VCaP (cell line): ENCODE data around the gene ITPR3.

Source experiments
- H3K27ac ChIP-seq: fragments of 450-650 bp; 2 replicates; pipeline ENCODE4 v1.5.1; 2017
- TF ChIP-seq, protein P1 (sequence below): fragments of 450-650 bp; conservative IDR thresholded peaks from 2 replicates; pipeline ENCODE4 v1.5.1; 2017; ENCODE audit warnings: mild to moderate bottlenecking, moderate library complexity

The ITPR3 gene

DNA sequence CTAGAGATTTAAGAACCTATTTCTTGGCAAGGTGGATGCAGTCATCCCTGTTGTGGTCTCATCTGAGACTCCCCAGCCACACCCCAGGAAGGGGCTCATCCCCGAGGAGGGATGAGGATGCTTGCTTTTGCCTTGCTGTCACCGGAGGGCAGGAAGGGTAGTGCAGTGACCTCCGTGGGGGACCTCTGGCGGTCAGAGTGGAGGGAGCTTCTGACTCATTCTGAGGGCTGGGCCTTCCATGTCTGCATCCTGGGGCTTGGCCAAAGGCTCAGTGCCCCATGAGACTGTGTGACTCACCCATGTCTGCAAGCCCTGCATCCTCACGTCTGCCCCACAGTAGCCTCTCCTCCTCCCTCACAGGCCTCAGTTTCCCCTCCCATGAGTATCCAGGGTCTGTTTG, 51.7 kb downstream of the ITPR3 start:
- TF ChIP-seq, protein P1, sequence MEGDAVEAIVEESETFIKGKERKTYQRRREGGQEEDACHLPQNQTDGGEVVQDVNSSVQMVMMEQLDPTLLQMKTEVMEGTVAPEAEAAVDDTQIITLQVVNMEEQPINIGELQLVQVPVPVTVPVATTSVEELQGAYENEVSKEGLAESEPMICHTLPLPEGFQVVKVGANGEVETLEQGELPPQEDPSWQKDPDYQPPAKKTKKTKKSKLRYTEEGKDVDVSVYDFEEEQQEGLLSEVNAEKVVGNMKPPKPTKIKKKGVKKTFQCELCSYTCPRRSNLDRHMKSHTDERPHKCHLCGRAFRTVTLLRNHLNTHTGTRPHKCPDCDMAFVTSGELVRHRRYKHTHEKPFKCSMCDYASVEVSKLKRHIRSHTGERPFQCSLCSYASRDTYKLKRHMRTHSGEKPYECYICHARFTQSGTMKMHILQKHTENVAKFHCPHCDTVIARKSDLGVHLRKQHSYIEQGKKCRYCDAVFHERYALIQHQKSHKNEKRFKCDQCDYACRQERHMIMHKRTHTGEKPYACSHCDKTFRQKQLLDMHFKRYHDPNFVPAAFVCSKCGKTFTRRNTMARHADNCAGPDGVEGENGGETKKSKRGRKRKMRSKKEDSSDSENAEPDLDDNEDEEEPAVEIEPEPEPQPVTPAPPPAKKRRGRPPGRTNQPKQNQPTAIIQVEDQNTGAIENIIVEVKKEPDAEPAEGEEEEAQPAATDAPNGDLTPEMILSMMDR: no peak
- no peak overlapping the region for H3K27ac ChIP-seq

DNA sequence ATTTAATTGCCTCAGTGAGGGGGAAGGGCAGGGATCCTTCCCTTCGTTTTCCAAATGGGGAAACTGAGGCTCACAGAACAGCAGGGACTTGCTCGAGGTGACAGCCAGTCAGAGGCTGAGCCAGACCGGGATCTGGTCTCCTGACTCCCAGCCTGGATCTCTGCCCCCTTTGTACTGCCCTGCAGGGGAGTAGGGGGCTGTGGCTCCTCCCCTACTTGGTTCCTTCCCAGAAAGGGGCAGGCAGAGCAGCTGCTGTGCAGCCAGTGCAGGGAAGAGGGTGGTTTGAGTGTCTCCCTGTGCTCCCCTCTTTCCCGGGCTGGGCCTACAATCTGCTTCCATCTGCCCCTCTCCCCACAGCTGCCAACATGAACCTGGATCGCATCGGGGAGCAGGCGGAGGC, 52.7 kb downstream of the ITPR3 start:
- H3K27ac ChIP-seq: no peak overlapping the region
- TF ChIP-seq, protein P1: no peak

DNA sequence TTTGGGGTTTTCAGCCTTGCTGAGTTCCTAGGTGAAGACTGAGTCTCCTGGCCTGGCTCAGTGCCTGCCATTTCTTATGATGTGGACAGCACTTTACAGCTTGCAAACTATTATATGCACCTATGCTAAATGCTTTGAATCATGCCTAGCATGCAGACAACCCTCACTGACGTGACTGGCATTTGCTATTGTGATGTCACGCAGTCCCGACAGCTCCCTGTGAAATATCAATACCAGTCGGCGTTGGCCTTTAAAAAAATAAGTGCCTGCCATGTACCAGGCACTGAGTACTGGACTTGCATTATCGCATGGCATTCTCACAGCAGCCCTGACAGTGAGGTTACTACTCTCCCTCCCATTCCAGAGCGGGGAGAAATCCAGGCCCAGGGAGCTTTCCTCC, 54.8 kb downstream of the ITPR3 start:
- no peak overlapping the region for H3K27ac ChIP-seq
- TF ChIP-seq, protein P1: no peak

DNA sequence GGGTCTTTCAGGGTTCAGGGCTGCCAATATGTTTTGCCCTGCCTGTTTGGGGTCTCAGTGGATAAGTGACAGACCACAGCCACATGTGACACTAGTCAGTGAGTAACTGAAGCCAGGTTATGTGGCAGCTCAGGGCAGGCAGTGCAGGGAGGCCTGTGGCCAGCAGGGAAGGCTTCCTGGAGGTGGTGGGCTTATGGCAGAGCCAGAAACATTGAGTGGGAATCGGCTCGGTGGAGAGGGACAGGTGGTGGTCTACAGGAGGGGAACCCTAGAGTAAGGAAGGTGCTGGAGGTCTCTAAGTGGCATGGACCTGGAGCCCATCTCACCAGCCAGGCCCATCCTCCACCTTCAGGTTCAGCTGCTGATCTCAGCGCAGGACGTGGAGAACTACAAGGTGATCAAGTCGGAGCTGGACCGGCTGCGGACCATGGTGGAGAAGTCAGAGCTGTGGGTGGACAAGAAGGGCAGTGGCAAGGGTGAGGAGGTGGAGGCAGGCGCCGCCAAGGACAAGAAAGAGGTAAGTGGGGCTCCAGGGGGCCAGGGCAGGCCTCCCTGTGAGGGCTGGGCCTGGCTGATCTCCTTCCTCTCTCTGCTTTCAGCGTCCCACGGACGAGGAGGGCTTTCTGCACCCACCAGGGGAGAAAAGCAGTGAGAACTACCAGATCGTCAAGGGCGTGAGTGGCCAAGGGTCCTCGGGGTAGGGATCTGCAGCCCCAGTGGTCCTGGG, 55.5 kb downstream of the ITPR3 start:
- TF ChIP-seq, protein P1: no peak
- no peak overlapping the region for H3K27ac ChIP-seq

DNA sequence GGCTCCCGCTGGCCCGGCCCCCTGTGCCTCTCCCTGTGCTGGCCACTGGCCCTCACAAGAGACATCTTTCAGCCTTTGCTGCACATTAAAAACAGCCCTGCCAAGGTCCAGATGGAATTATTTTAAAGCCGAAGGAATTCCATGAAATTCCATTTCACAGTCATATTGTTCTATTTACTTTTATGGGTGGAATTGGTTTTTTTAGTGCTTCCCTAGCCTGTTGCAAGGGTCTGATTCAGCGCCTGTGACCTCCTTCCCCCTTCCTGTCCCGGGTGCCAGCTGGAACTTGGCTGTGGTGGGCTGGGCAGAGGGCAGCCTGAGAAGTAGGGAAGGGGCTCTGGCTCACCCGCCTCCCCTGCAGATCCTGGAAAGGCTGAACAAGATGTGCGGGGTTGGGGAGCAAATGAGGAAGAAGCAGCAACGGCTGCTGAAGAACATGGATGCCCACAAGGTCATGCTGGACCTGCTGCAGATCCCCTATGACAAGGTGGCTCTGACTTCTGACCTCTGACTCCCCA, 56.1 kb downstream of the ITPR3 start:
- TF ChIP-seq, protein P1: no peak
- H3K27ac ChIP-seq: no peak overlapping the region

DNA sequence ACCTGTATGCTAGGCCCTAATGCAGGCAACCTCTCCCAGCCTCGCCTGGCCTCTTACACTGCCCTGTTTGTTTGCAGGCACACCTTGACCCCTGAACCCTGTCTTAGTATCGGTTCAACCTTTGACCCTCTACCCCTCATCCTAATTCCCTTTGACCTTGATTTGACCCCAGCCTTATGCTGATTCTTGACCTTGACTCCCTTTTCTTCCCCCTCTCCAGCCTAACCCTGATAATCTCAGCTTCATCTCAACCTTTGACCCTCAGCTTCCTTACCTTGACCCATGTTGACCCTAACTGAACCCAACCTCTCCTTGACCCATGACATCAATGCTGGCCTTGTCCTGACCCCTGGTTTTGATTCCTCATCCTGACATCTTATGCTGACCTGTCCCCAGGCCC, 56.6 kb downstream of the ITPR3 start:
- no peak overlapping the region for H3K27ac ChIP-seq

DNA sequence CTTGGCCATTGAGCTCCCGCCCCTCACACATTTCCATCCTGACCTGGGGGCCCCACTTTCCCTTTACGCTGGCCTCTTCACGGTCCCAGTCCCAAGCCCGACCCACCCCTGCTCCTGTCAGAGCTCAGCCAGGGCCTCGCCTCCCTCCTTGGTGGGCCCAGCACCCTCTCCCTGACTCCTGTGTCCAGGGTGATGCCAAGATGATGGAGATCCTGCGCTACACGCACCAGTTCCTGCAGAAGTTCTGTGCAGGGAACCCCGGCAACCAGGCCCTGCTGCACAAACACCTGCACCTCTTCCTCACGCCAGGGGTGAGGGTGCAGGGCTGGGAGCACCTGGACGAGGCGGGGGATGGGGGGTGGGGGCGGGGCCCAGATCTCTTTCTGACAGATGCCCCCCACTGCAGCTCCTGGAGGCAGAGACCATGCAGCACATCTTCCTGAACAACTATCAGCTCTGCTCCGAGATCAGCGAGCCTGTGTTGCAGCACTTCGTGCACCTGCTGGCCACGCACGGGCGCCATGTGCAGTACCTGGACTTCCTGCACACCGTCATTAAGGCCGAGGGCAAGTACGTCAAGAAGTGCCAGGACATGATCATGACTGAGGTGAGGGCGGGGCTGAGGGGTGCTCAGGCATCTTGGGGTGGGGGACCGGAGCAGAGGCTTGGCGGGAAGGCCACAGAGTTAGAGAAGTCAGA, 57.3 kb downstream of the ITPR3 start:
- H3K27ac ChIP-seq: no peak overlapping the region
- TF ChIP-seq, protein P1: no peak

More for the DNA sequence above, 56.6 kb downstream of the ITPR3 start:
- TF ChIP-seq, protein P1: no peak
